HL-60 (cell line): ENCODE data around the gene PCTP.

ENCODE experiments used
- DNase-seq, 2 experiments: peaks; one replicate each; pipeline ENCODE4 v3.0.0-alpha.2; 2010 to 2020; ENCODE audit warnings: low read depth in 1 of 2, low spot score in 1 of 2
- H3K27ac ChIP-seq: fragments of 250-450 bp; sonication (Bioruptor Pico); replicated peaks from 2 replicates; pipeline ENCODE4 v1.5.1; 2020; ENCODE audit warnings: mild to moderate bottlenecking, moderate library complexity
- H3K27me3 ChIP-seq: fragments of 250-450 bp; sonication (Bioruptor Pico); 2 replicates; pipeline ENCODE4 v1.5.1; 2021; ENCODE audit warnings: mild to moderate bottlenecking, moderate library complexity; ENCODE audit not compliant: insufficient read depth, poor library complexity, severe bottlenecking
- H3K4me3 ChIP-seq: replicated peaks from 2 replicates; pipeline ENCODE4 v1.5.1; 2011; ENCODE audit warnings: mild to moderate bottlenecking, control low read depth, low read length; ENCODE audit not compliant: insufficient read depth
- GABPA ChIP-seq: IDR thresholded peaks from 2 replicates; pipeline ENCODE4 v1.6.1; 2012; ENCODE audit warnings: low read depth
- POLR2AphosphoS5 ChIP-seq: IDR thresholded peaks from 2 replicates; pipeline ENCODE4 v1.6.1; 2012; ENCODE audit warnings: low read depth
- SPI1 ChIP-seq: IDR thresholded peaks from 2 replicates; pipeline ENCODE4 v1.6.1; 2012; ENCODE audit warnings: low read depth, mild to moderate bottlenecking, borderline replicate concordance
- TF ChIP-seq, protein P1 (sequence below): IDR thresholded peaks from 2 replicates; pipeline ENCODE4 v1.6.1; 2012; ENCODE audit warnings: low read depth; ENCODE audit not compliant: insufficient replicate concordance
- TF ChIP-seq, protein P2 (sequence below): IDR thresholded peaks from one replicate; pipeline ENCODE4 v1.5.1; 2011; ENCODE audit warnings: low read length, control low read depth, inconsistent platforms; ENCODE audit not compliant: insufficient read depth

Gene PCTP

DNA sequence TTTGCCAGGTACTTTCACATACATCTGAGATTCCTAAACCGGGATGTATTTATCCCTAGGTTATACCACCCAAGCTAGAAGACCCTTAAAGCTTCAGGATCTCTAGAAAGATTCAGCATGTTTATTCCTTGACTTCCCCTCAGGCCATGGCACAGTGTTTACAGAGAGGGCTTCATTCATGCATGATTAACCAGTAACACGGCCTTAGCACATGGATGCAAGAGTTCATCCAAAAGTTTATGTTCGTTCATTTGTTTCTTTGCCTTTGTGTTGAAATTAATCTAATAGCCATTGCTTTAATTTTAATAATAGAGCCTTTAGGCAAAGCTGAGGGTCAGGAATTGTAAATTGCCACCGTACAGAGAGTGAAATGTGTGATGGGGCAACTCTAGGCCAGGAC is 13.8 kb downstream of the PCTP start:
- TF ChIP-seq GABPA = no peak
- no peak overlapping the region for H3K4me3 ChIP-seq
- H3K27me3 ChIP-seq = no peaks in the 10 kb centered on the region
- no peak for DNase-seq
- peak overlapping the region; percentile 41; the same call in 1 of the 2 replicates for H3K27ac ChIP-seq

DNA sequence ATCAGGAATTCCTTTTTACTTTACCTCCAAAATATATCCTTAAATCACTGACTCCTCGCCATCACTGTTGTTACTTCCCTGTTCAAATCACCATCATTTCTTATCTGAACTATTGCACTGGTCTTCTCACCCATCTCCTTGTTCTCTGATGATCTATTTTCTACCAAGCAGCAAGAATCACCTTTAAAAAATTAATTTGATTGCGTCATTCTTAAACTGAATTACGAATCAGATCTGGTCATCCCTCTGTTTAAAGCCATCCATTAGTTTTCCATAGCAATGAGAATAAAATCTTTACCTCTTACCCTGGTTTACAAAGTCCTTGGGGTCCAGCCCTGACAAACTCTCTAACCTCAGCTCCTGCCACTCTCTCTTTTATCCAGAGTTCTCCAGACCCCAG is 14.6 kb downstream of the PCTP start:
- Histone ChIP-seq H3K27me3 (no peaks in the 10 kb centered on the region), H3K4me3 (no peak overlapping the region), H3K27ac (no peak overlapping the region)
- TF ChIP-seq, protein P1, sequence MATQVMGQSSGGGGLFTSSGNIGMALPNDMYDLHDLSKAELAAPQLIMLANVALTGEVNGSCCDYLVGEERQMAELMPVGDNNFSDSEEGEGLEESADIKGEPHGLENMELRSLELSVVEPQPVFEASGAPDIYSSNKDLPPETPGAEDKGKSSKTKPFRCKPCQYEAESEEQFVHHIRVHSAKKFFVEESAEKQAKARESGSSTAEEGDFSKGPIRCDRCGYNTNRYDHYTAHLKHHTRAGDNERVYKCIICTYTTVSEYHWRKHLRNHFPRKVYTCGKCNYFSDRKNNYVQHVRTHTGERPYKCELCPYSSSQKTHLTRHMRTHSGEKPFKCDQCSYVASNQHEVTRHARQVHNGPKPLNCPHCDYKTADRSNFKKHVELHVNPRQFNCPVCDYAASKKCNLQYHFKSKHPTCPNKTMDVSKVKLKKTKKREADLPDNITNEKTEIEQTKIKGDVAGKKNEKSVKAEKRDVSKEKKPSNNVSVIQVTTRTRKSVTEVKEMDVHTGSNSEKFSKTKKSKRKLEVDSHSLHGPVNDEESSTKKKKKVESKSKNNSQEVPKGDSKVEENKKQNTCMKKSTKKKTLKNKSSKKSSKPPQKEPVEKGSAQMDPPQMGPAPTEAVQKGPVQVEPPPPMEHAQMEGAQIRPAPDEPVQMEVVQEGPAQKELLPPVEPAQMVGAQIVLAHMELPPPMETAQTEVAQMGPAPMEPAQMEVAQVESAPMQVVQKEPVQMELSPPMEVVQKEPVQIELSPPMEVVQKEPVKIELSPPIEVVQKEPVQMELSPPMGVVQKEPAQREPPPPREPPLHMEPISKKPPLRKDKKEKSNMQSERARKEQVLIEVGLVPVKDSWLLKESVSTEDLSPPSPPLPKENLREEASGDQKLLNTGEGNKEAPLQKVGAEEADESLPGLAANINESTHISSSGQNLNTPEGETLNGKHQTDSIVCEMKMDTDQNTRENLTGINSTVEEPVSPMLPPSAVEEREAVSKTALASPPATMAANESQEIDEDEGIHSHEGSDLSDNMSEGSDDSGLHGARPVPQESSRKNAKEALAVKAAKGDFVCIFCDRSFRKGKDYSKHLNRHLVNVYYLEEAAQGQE = no peak
- TF ChIP-seq GABPA (no peak), SPI1 (no peak), POLR2AphosphoS5 (no peak)
- TF ChIP-seq, protein P2, sequence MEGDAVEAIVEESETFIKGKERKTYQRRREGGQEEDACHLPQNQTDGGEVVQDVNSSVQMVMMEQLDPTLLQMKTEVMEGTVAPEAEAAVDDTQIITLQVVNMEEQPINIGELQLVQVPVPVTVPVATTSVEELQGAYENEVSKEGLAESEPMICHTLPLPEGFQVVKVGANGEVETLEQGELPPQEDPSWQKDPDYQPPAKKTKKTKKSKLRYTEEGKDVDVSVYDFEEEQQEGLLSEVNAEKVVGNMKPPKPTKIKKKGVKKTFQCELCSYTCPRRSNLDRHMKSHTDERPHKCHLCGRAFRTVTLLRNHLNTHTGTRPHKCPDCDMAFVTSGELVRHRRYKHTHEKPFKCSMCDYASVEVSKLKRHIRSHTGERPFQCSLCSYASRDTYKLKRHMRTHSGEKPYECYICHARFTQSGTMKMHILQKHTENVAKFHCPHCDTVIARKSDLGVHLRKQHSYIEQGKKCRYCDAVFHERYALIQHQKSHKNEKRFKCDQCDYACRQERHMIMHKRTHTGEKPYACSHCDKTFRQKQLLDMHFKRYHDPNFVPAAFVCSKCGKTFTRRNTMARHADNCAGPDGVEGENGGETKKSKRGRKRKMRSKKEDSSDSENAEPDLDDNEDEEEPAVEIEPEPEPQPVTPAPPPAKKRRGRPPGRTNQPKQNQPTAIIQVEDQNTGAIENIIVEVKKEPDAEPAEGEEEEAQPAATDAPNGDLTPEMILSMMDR = no peak
- DNase-seq = no peak

DNA sequence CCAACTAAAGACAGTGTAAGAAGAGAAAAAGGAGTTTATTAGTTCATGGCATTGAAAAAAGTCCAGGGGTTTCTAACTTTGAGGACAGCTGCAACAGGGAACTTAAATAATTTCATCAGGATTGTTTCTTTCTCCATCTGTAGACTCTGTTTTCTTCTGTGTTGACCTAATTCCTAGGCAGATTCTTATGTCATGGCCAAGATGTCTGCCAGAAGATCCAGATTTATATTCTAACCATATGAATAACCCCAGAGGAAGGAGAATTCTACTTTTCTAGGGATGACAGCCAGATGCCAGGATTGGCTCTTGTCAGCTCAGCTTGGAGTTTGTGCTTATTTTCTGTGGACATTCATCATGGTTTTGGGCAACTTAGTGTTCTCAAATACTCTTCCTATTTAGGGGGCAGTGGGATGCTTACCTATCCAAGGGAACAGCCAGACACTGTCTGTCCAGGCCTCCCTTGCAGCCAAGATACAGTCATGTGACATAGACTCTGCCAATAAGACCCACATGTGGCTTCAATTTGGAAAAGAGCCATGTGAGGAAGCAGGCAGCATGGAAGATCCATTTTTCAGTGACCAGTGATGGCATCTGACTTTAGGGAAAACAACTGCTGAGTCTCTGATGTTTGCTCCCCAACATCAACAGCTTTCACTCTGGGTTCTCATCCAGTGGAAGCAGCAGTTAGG is 18.2 kb downstream of the PCTP start:
- Histone ChIP-seq H3K27ac (no peak overlapping the region), H3K4me3 (no peak overlapping the region), H3K27me3 (no peaks in the 10 kb centered on the region)
- DNase-seq = no peak
- TF ChIP-seq GABPA (no peak), SPI1 (no peak), POLR2AphosphoS5 (no peak)
- TF ChIP-seq, protein P1 = no peak
- TF ChIP-seq, protein P2 = no peak

DNA sequence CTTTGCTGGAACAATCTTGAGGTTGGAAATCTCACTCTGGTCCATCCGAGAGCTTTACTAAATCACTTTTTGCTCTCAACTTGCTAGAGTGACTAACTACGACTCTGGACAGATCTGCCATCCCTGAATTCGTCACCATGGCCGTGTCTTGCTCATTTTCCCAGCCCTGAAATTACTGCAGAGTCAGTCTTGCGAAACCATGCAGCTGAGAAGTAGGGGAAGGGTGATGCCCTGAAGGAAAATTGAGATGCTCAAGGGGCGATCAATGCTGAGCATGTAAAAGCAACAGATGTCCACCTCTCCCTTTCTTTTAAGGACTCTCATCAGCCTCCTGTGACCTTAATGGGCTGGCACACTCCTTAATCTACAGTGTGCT is 18.8 kb downstream of the PCTP start:
- DNase-seq = no peak
- Histone ChIP-seq H3K4me3 (no peak overlapping the region), H3K27ac (no peak overlapping the region), H3K27me3 (no peaks in the 10 kb centered on the region)
- TF ChIP-seq, protein P1 = no peak
- TF ChIP-seq GABPA = no peak
- TF ChIP-seq POLR2AphosphoS5 = no peak
- TF ChIP-seq SPI1 = no peak
- TF ChIP-seq, protein P2 = no peak
